BLaER1 (cell line): ENCODE measurements around the gene LTBP3.

Experiments used
- H3K27ac ChIP-seq: shearing (Covaris generic); formaldehyde crosslinking; 2 replicates; pipeline ENCODE4 v1.8.1; 2022
- H3K27me3 ChIP-seq: shearing (Covaris generic); formaldehyde crosslinking; 2 replicates; pipeline ENCODE4 v1.8.1; 2022
- H3K36me3 ChIP-seq: shearing (Covaris generic); formaldehyde crosslinking; 2 replicates; pipeline ENCODE4 v1.8.1; 2022
- H3K4me1 ChIP-seq: shearing (Covaris generic); formaldehyde crosslinking; 2 replicates; pipeline ENCODE4 v1.8.1; 2022
- H3K4me2 ChIP-seq: shearing (Covaris generic); formaldehyde crosslinking; 2 replicates; pipeline ENCODE4 v1.8.1; 2022
- H3K4me3 ChIP-seq: shearing (Covaris generic); formaldehyde crosslinking; 2 replicates; pipeline ENCODE4 v1.8.1; 2022
- H3K9ac ChIP-seq: shearing (Covaris generic); formaldehyde crosslinking; 2 replicates; pipeline ENCODE4 v1.8.1; 2022
- H3K9me3 ChIP-seq: shearing (Covaris generic); formaldehyde crosslinking; 2 replicates; pipeline ENCODE4 v1.8.1; 2022
- H4K20me1 ChIP-seq: shearing (Covaris generic); formaldehyde crosslinking; 2 replicates; pipeline ENCODE4 v1.8.1; 2022
- Cebpa-rat ChIP-seq: shearing (Covaris generic); IDR thresholded peaks from 2 replicates; pipeline ENCODE4 v1.8.1; 2022

LTBP3 gene

GRCh38 chr11:65593518-65594414 is 35.6 kb upstream of the LTBP3 start:
- H3K4me1 ChIP-seq: peaks cover 59% of the 10 kb centered on the region
- H3K9ac ChIP-seq: peak overlapping the region; percentile 55; the same call in 1 of the 2 replicates
- no peak for TF ChIP-seq Cebpa-rat
- H3K27me3 ChIP-seq: no peaks in the 10 kb centered on the region
- H3K4me2 ChIP-seq: no peak overlapping the region
- H3K27ac ChIP-seq: peak overlapping the region; percentile 38; the same call in 1 of the 2 replicates
- H3K4me3 ChIP-seq: no peak overlapping the region
- H4K20me1 ChIP-seq: peaks cover 53% of the 10 kb centered on the region
- H3K9me3 ChIP-seq: no peaks in the 10 kb centered on the region
- peaks cover 69% of the 10 kb centered on the region for H3K36me3 ChIP-seq

GRCh38 chr11:65592858-65593517 is 34.8 kb upstream of the LTBP3 start:
- no peaks in the 10 kb centered on the region for H3K27me3 ChIP-seq
- H3K27ac ChIP-seq: no peak overlapping the region
- TF ChIP-seq Cebpa-rat: no peak
- peaks cover 65% of the 10 kb centered on the region for H3K4me1 ChIP-seq
- H3K9ac ChIP-seq: no peak overlapping the region
- H3K4me3 ChIP-seq: no peak overlapping the region
- peaks cover 62% of the 10 kb centered on the region for H3K36me3 ChIP-seq
- H3K4me2 ChIP-seq: no peak overlapping the region
- H3K9me3 ChIP-seq: no peaks in the 10 kb centered on the region
- peaks cover 53% of the 10 kb centered on the region for H4K20me1 ChIP-seq

GRCh38 chr11:65591939-65592857 is 34.0 kb upstream of the LTBP3 start:
- H3K9me3 ChIP-seq: no peaks in the 10 kb centered on the region
- peaks cover 57% of the 10 kb centered on the region for H3K36me3 ChIP-seq
- H3K4me1 ChIP-seq: peaks cover 66% of the 10 kb centered on the region
- no peak overlapping the region for H3K9ac ChIP-seq
- no peak overlapping the region for H3K4me3 ChIP-seq
- TF ChIP-seq Cebpa-rat: no peak
- H4K20me1 ChIP-seq: peaks cover 48% of the 10 kb centered on the region
- no peak overlapping the region for H3K4me2 ChIP-seq
- H3K27ac ChIP-seq: no peak overlapping the region
- H3K27me3 ChIP-seq: no peaks in the 10 kb centered on the region

- peaks cover 71% of the 10 kb centered on the region for H3K4me1 ChIP-seq
- no peaks in the 10 kb centered on the region for H3K27me3 ChIP-seq
- H3K9me3 ChIP-seq: no peaks in the 10 kb centered on the region
- H3K4me2 ChIP-seq: peak overlapping the region; percentile 96
- H3K36me3 ChIP-seq: peaks cover 70% of the 10 kb centered on the region
- TF ChIP-seq Cebpa-rat: no peak
- no peak overlapping the region for H3K9ac ChIP-seq
- H3K27ac ChIP-seq: no peak overlapping the region
- H4K20me1 ChIP-seq: peaks cover 62% of the 10 kb centered on the region
- no peak overlapping the region for H3K4me3 ChIP-seq
Observed at GRCh38 chr11:65590240-65590738, 32.1 kb upstream of the LTBP3 start.

GRCh38 chr11:65589444-65590239 is 31.5 kb upstream of the LTBP3 start:
- peak overlapping the region; percentile 24; the same call in 1 of the 2 replicates for H3K9ac ChIP-seq
- H3K4me3 ChIP-seq: no peak overlapping the region
- H3K4me2 ChIP-seq: peak overlapping the region; percentile 96
- peaks cover 64% of the 10 kb centered on the region for H4K20me1 ChIP-seq
- H3K9me3 ChIP-seq: no peaks in the 10 kb centered on the region
- peak overlapping the region; percentile 89 for H3K27ac ChIP-seq
- peaks cover 65% of the 10 kb centered on the region for H3K4me1 ChIP-seq
- peaks cover 76% of the 10 kb centered on the region for H3K36me3 ChIP-seq
- no peak for TF ChIP-seq Cebpa-rat
- H3K27me3 ChIP-seq: no peaks in the 10 kb centered on the region

- Histone ChIP-seq H3K4me3 (peak overlapping the region; percentile 36), H3K9me3 (no peaks in the 10 kb centered on the region), H3K36me3 (peaks cover 84% of the 10 kb centered on the region), H3K9ac (peak overlapping the region; percentile 76), H3K4me2 (peak overlapping the region; percentile 96), H3K27me3 (no peaks in the 10 kb centered on the region), H4K20me1 (peaks cover 56% of the 10 kb centered on the region), H3K27ac (peak overlapping the region; percentile 89), H3K4me1 (peaks cover 54% of the 10 kb centered on the region)
- TF ChIP-seq Cebpa-rat: no peak
Observed at GRCh38 chr11:65588199-65589054, 30.3 kb upstream of the LTBP3 start.

GRCh38 chr11:65586676-65587075 is 28.5 kb upstream of the LTBP3 start:
- Histone ChIP-seq H3K9me3 (no peaks in the 10 kb centered on the region), H3K9ac (peak overlapping the region; percentile 54; the same call in 1 of the 2 replicates), H4K20me1 (peaks cover 45% of the 10 kb centered on the region; the same call in 1 of the 2 replicates), H3K36me3 (peaks cover 84% of the 10 kb centered on the region), H3K4me1 (peaks cover 52% of the 10 kb centered on the region), H3K27ac (peak overlapping the region; percentile 58), H3K4me3 (no peak overlapping the region), H3K27me3 (no peaks in the 10 kb centered on the region), H3K4me2 (peak overlapping the region; percentile 96)
- no peak for TF ChIP-seq Cebpa-rat

GRCh38 chr11:65586247-65586630 is 28.1 kb upstream of the LTBP3 start:
- peaks cover 52% of the 10 kb centered on the region for H3K4me1 ChIP-seq
- H3K27me3 ChIP-seq: no peaks in the 10 kb centered on the region
- peak overlapping the region; percentile 96 for H3K4me2 ChIP-seq
- H3K9me3 ChIP-seq: no peaks in the 10 kb centered on the region
- no peak overlapping the region for H3K4me3 ChIP-seq
- peaks cover 85% of the 10 kb centered on the region for H3K36me3 ChIP-seq
- peak overlapping the region; percentile 54; the same call in 1 of the 2 replicates for H3K9ac ChIP-seq
- no peak for TF ChIP-seq Cebpa-rat
- H3K27ac ChIP-seq: peak overlapping the region; percentile 58
- peaks cover 47% of the 10 kb centered on the region; the same call in 1 of the 2 replicates for H4K20me1 ChIP-seq
